ENCODE data around the gene KNCN.

GRCh38 chr1:46501528-46501927 lies 49.9 kb downstream of the KNCN start:
- TF ChIP-seq CTCF (IDR thresholded peaks at IDR 0.05 in 8 of 11, conservative IDR thresholded peaks at IDR 0.05 in 3 of 11) (no peak), POLR2A (IDR thresholded peaks at IDR 0.05) (no peak)

Data from spleen (tissue), 7 donors.